CD4-positive, alpha-beta T cell (primary cell): Measurements from ENCODE around the gene ERVV-1. TPM values are rescaled to one million over a fixed set of nuclear protein-coding genes. Genes with fewer than 3 reads are reported as not detected.

Source experiments
- ATAC-seq: fragments of 200-7000 bp; cut with Tn5 transposase; one replicate; pipeline ENCODE4 v1.10.0; 2022; ENCODE audit warnings: mild to moderate bottlenecking; ENCODE audit not compliant: poor library complexity
- CTCF ChIA-PET: fragments of 350-600 bp; sonication (Branson Sonifier 250); formaldehyde crosslinking; loops from one replicate; lab custom pipeline; 2021; ENCODE audit warnings: antibody characterized with exemption, inconsistent platforms; lab: Charles Lee
- POLR2A ChIA-PET: fragments of 350-600 bp; sonication (Branson Sonifier 250); formaldehyde crosslinking; loops from one replicate; lab custom pipeline; 2021; ENCODE audit warnings: antibody characterized with exemption, inconsistent platforms; lab: Charles Lee
- DNase-seq, 14 experiments: peaks; one replicate each; pipeline ENCODE4 v3.0.0-alpha.2; 2013 to 2020; ENCODE audit warnings: mixed read lengths in 2 of 14
- H3K27ac ChIP-seq, 2 donors: one replicate each; pipeline versions ENCODE4 v1.5.1 to v1.7.0; 2013; ENCODE audit warnings: low read length in 2 of 2, low read depth in 1 of 2, mild to moderate bottlenecking in 1 of 2
- H3K27me3 ChIP-seq, 2 experiments: 1 replicate in 1 of 2; 2 replicates in 1 of 2; pipeline versions ENCODE4 v1.6.1 to v1.7.0; 2013; ENCODE audit warnings: low read length in 2 of 2, control low read depth in 1 of 2, mild to moderate bottlenecking in 1 of 2, moderate library complexity in 1 of 2; ENCODE audit not compliant: insufficient read depth in 2 of 2, control insufficient read depth in 1 of 2
- H3K36me3 ChIP-seq: one replicate; pipeline ENCODE4 v1.6.1; 2013; ENCODE audit warnings: low read length, control low read depth; ENCODE audit not compliant: insufficient read depth
- H3K4me1 ChIP-seq: one replicate; pipeline ENCODE4 v1.6.1; 2013; ENCODE audit warnings: low read length, control low read depth; ENCODE audit not compliant: insufficient read depth
- H3K4me3 ChIP-seq: one replicate; pipeline ENCODE4 v1.5.1; 2013; ENCODE audit warnings: mild to moderate bottlenecking, low read length, moderate library complexity
- H3K9me3 ChIP-seq, 2 experiments: 1 replicate in 1 of 2; 2 replicates in 1 of 2; pipeline versions ENCODE4 v1.6.1 to v1.7.0; 2013; ENCODE audit warnings: low read length in 2 of 2, mild to moderate bottlenecking in 2 of 2, control low read depth in 1 of 2, moderate library complexity in 1 of 2; ENCODE audit not compliant: control insufficient read depth in 1 of 2, insufficient read depth in 1 of 2
- H3K27ac Mint-ChIP-seq: one replicate; pipeline ENCODE4 v1.8.0; 2020; ENCODE audit warnings: mixed read lengths
- H3K27me3 Mint-ChIP-seq: one replicate; pipeline ENCODE4 v1.8.0; 2021; ENCODE audit warnings: mixed read lengths
- H3K36me3 Mint-ChIP-seq: one replicate; pipeline ENCODE4 v1.8.0; 2021; ENCODE audit warnings: low read depth, mixed read lengths
- H3K4me1 Mint-ChIP-seq: one replicate; pipeline ENCODE4 v1.8.0; 2021; ENCODE audit warnings: low read depth, mixed read lengths
- H3K4me3 Mint-ChIP-seq: one replicate; pipeline ENCODE4 v1.8.0; 2020; ENCODE audit warnings: mild to moderate bottlenecking, mixed read lengths
- H3K9me3 Mint-ChIP-seq: one replicate; pipeline ENCODE4 v1.8.0; 2020; ENCODE audit warnings: mixed read lengths
- CTCF ChIP-seq: fragments of 200-600 bp; IDR thresholded peaks from one replicate; pipeline ENCODE4 v1.8.0; 2022; ENCODE audit warnings: antibody characterized with exemption, mild to moderate bottlenecking
- intact Hi-C, 2 experiments: fragments of 100-400 bp; cut with DNase I in 1 of 2; cut with micrococcal nuclease in 1 of 2; formaldehyde crosslinking; loops; one replicate each; pipeline versions ENCODE4 v1.15.1 to v1.9.0; 2023 to 2025; cut with DNase I, micrococcal nuclease
- total RNA-seq, 174 experiments: library from RNA in 2 of 174; stranded (reverse) in 2 of 174; gene quantifications; one replicate each; pipeline ENCODE4 v1.2.3 and lab custom pipeline; 2021 to 2026

The ERVV-1 gene
- total RNA-seq, 2 experiments from 2014 or later = not detected

- POLR2A ChIA-PET = no interaction called here
- Histone ChIP-seq H3K27ac (no peak overlapping the region), H3K36me3 (peaks cover 4% of the 10 kb centered on the region), H3K9me3 (peaks cover 19 to 35% of the 10 kb centered on the region in 2 experiments), H3K27me3 (peaks cover 0 to under 1% of the 10 kb centered on the region in 2 experiments), H3K4me3 (no peak overlapping the region), H3K4me1 (no peaks in the 10 kb centered on the region)
- no peaks in the 10 kb centered on the region for H3K27me3 Mint-ChIP-seq
- DNase-seq (no peak), ATAC-seq (no peak)
- H3K9me3 Mint-ChIP-seq = peaks cover 15% of the 10 kb centered on the region
- H3K4me3 Mint-ChIP-seq = no peak overlapping the region
- TF ChIP-seq CTCF = no peak
- H3K4me1 Mint-ChIP-seq = peaks cover 6% of the 10 kb centered on the region
- CTCF ChIA-PET = no interaction called here
- peaks cover 62% of the 10 kb centered on the region for H3K36me3 Mint-ChIP-seq
- no peak overlapping the region for H3K27ac Mint-ChIP-seq
- intact Hi-C loops = no loop called here
Measured at GRCh38 chr19:52987221-52987620, 26.5 kb upstream of the ERVV-1 start.

- no peak for TF ChIP-seq CTCF
- Histone ChIP-seq H3K4me1 (peaks cover 9% of the 10 kb centered on the region), H3K36me3 (peaks cover 4% of the 10 kb centered on the region), H3K9me3 (peaks cover 19 to 47% of the 10 kb centered on the region in 2 experiments), H3K4me3 (no peak overlapping the region), H3K27ac (no peak overlapping the region), H3K27me3 (peaks cover 0 to 5% of the 10 kb centered on the region in 2 experiments)
- Mint-ChIP-seq H3K4me1 (peaks cover 14% of the 10 kb centered on the region), H3K9me3 (peaks cover 15% of the 10 kb centered on the region), H3K27ac (no peak overlapping the region), H3K4me3 (no peak overlapping the region), H3K27me3 (no peaks in the 10 kb centered on the region), H3K36me3 (peaks cover 70% of the 10 kb centered on the region)
- intact Hi-C loops = no loop called here
- ChIA-PET CTCF (no interaction called here), POLR2A (no interaction called here)
- no peak for ATAC-seq
- no peak for DNase-seq
Measured at GRCh38 chr19:52988506-52988905, 25.2 kb upstream of the ERVV-1 start.

GRCh38 chr19:52990759-52991418 lies 22.8 kb upstream of the ERVV-1 start:
- Mint-ChIP-seq H3K4me1 (peaks cover 20% of the 10 kb centered on the region), H3K9me3 (peaks cover 9% of the 10 kb centered on the region), H3K4me3 (no peak overlapping the region), H3K36me3 (peaks cover 52% of the 10 kb centered on the region), H3K27me3 (no peaks in the 10 kb centered on the region), H3K27ac (no peak overlapping the region)
- H3K36me3 ChIP-seq = peaks cover 4% of the 10 kb centered on the region
- peaks cover 3 to 60% of the 10 kb centered on the region in 2 experiments for H3K9me3 ChIP-seq
- ChIA-PET CTCF (no interaction called here), POLR2A (no interaction called here)
- peaks cover 18% of the 10 kb centered on the region for H3K4me1 ChIP-seq
- DNase-seq = no peak
- no peak for TF ChIP-seq CTCF
- H3K4me3 ChIP-seq = no peak overlapping the region
- intact Hi-C loops = loop anchor here in 1 of 2 experiments (5.0 kb wide), 2 partner anchors 94 to 206 kb away; partner anchors contain the start of gene ZNF320
- peaks cover 0 to 5% of the 10 kb centered on the region in 2 experiments for H3K27me3 ChIP-seq
- no peak for ATAC-seq
- no peak overlapping the region for H3K27ac ChIP-seq
